GM18519 (cell line): ENCODE measurements around the gene DAPK2.

Experiments
- ATAC-seq: cut with Tn5 transposase; IDR thresholded peaks from one replicate; pipeline ENCODE4 v1.9.1; 2021; ENCODE audit warnings: mild to moderate bottlenecking, moderate library complexity; ENCODE audit not compliant: unreplicated experiment, low FRiP score

DAPK2 gene

GRCh38 chr15:64026591-64026990, 19.7 kb downstream of the DAPK2 start:
- ATAC-seq: no peak

GRCh38 chr15:64024172-64025050, 21.9 kb downstream of the DAPK2 start:
- ATAC-seq: no peak

- ATAC-seq: no peak
These were observed 23.1 kb downstream of the DAPK2 start for GRCh38 chr15:64023220-64023619.

GRCh38 chr15:64022571-64022970, 23.7 kb downstream of the DAPK2 start:
- no peak for ATAC-seq

- ATAC-seq: no peak
These were observed 26.5 kb downstream of the DAPK2 start for GRCh38 chr15:64019764-64020163.

GRCh38 chr15:64017591-64018163, 28.6 kb downstream of the DAPK2 start:
- ATAC-seq: no peak

GRCh38 chr15:64017082-64017588, 29.1 kb downstream of the DAPK2 start:
- ATAC-seq: no peak

- no peak for ATAC-seq
These were observed 30.0 kb downstream of the DAPK2 start for GRCh38 chr15:64016257-64016656.

- ATAC-seq: no peak
These were observed 31.3 kb downstream of the DAPK2 start for GRCh38 chr15:64014995-64015394.

GRCh38 chr15:64013179-64014062, 32.9 kb downstream of the DAPK2 start:
- no peak for ATAC-seq

GRCh38 chr15:64011736-64012135, 34.5 kb downstream of the DAPK2 start:
- no peak for ATAC-seq

GRCh38 chr15:64010719-64011118, 35.6 kb downstream of the DAPK2 start:
- no peak for ATAC-seq

GRCh38 chr15:64009798-64010261, 36.5 kb downstream of the DAPK2 start:
- ATAC-seq: no peak

GRCh38 chr15:64009241-64009640, 37.0 kb downstream of the DAPK2 start:
- no peak for ATAC-seq

GRCh38 chr15:64008177-64008576, 38.1 kb downstream of the DAPK2 start:
- ATAC-seq: no peak

- ATAC-seq: no peak
These were observed 39.6 kb downstream of the DAPK2 start for GRCh38 chr15:64006642-64007041.

- ATAC-seq: no peak
These were observed 41.7 kb downstream of the DAPK2 start for GRCh38 chr15:64004587-64004986.

- no peak for ATAC-seq
These were observed 42.2 kb downstream of the DAPK2 start for GRCh38 chr15:64004056-64004455.

GRCh38 chr15:64003182-64003581, 43.1 kb downstream of the DAPK2 start:
- ATAC-seq: no peak

GRCh38 chr15:64001148-64001547, 45.1 kb downstream of the DAPK2 start:
- no peak for ATAC-seq
